ENCODE measurements around the gene USP10.

The USP10 gene

DNA sequence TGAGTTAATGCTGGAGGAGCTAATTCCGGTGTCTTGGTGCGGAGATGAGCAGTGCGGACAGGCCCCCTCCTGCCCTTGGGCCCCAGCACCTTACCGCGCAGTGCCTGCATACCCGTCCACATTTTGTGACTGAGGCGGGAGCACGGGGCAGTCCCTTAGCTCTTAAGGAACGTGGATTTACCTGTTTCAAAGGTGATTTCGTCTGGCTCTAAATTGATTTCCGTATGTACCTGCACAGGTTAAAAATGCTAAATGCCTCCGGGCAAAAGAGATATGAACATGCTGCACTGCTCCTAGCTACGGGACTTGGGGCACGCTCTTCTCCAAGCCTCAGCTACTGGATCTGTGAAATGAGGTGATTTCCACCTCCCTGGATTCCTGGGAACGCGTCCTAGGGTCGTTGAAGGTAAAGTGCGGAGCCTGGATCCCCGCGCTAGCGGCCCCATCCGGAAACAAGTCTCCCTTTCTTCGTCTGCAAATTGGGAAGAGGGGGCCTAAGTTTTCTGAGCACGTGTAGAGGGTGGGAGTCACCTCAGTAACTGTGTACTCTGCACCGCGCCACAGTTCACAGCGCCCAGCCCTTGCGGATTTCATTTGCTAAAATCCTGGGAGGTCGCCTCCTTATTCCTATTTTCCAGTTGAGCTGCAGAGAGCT lies 119.3 kb downstream of the USP10 start:
- Histone ChIP-seq H3K4me1 (ENCODE audit: control insufficient read depth, insufficient read depth, low read length) (peaks cover 12% of the 10 kb centered on the region; the same call in 1 of the 2 replicates), H3K36me3 (ENCODE audit: control insufficient read depth, insufficient read depth, low read length) (no peaks in the 10 kb centered on the region), H3K9me3 (ENCODE audit: control insufficient read depth, insufficient read depth, low read depth, low read length) (no peaks in the 10 kb centered on the region), H3K4me3 (ENCODE audit: low read depth, low read length) (peak overlapping the region; percentile 65), H3K27ac (ENCODE audit: low read depth, low read length) (no peak overlapping the region), H3K9ac (ENCODE audit: low read length) (no peak overlapping the region), H3K27me3 (ENCODE audit: control insufficient read depth, insufficient read depth, low read length) (peaks cover 43% of the 10 kb centered on the region)

DNA sequence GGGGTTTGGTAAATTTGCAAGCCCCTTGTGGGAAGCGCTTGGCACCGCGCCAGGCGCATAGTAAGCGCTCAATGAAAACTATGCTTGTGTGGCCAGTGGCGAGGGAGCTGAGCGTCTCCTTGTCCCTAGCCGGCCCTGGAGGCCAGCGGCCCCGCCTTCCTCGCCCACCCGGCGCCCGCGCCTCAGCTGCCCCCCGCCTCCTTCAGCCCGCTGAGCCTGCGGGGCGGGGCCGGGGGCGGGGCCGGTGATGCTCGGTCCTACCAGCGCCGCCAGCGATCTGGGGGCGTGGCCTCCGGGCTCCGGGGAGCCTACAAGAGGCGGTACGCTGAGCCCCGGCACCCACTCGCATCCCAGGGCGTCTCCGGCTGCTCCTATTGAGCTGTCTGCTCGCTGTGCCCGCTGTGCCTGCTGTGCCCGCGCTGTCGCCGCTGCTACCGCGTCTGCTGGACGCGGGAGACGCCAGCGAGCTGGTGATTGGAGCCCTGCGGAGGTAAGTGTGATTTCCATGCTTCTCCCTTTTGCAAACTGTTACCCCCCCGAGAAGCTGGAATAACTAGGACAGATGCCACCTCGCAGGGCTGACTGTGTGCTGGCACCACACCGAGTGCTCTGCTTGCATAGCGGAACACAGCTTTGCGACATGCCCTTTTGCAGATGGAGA lies 120.0 kb downstream of the USP10 start, which contains the start of gene CRISPLD2:
CRISPLD2 (plus strand) TSS at position 342 of the 661 bp plus-strand sequence. CDS start 18,511 bp downstream, outside the sequence.
- H3K9ac ChIP-seq (ENCODE audit: low read length): no peak within 1 kb of the TSS
- no peak within 1 kb of the TSS for H3K27ac ChIP-seq (ENCODE audit: low read depth, low read length)
- peaks cover 43% of the 10 kb centered on the region for H3K27me3 ChIP-seq (ENCODE audit: control insufficient read depth, insufficient read depth, low read length)
- H3K4me1 ChIP-seq (ENCODE audit: control insufficient read depth, insufficient read depth, low read length): peaks cover 12% of the 10 kb centered on the region; the same call in 1 of the 2 replicates
- H3K36me3 ChIP-seq (ENCODE audit: control insufficient read depth, insufficient read depth, low read length): no peaks in the 10 kb centered on the region
- peak within 1 kb of the TSS; percentile 65 for H3K4me3 ChIP-seq (ENCODE audit: low read depth, low read length)
- H3K9me3 ChIP-seq (ENCODE audit: control insufficient read depth, insufficient read depth, low read depth, low read length): no peaks in the 10 kb centered on the region

DNA sequence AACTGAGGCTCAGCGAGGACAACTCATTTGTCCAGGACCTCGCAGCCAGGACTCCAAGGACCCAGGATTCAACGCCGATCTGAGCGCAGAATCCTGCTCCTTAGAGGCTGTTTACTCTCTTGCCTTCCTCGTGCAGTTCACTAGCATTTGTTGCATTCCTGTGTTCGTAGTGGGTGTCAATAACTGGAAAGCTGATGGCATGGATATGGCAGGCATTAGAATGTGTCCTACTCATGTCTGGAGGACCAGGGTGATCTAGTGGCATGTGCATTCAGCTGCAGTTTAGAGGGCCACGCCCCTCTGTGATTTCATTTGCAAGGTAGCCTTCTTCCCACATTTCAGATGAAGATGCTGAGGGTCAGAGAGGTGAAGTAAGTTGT lies 120.5 kb downstream of the USP10 start:
- H3K9me3 ChIP-seq (ENCODE audit: control insufficient read depth, insufficient read depth, low read depth, low read length): no peaks in the 10 kb centered on the region
- H3K4me1 ChIP-seq (ENCODE audit: control insufficient read depth, insufficient read depth, low read length): peaks cover 12% of the 10 kb centered on the region; the same call in 1 of the 2 replicates
- peak overlapping the region; percentile 65 for H3K4me3 ChIP-seq (ENCODE audit: low read depth, low read length)
- H3K36me3 ChIP-seq (ENCODE audit: control insufficient read depth, insufficient read depth, low read length): no peaks in the 10 kb centered on the region
- H3K9ac ChIP-seq (ENCODE audit: low read length): no peak overlapping the region
- no peak overlapping the region for H3K27ac ChIP-seq (ENCODE audit: low read depth, low read length)
- H3K27me3 ChIP-seq (ENCODE audit: control insufficient read depth, insufficient read depth, low read length): peaks cover 43% of the 10 kb centered on the region

DNA sequence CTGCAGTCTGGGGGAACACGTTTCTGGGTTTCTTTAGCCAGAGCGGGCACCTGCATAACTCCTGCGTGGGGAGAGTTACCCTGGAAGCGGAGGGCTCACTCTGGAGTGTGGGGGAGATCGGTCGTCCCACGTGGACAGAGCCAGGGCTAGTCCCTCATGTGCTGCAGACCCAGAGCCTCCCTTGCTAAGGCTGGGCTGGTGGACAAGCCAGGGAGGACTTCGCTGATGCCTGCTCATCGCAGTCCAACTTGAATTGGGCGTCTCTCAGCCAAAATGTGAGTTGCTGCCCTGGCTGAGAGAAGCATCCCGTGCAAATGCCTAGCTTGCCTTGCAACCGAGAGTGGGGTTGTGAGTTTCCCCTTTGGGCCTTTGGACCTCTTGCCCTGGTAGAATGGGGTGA lies 121.0 kb downstream of the USP10 start:
- Histone ChIP-seq H3K27ac (ENCODE audit: low read depth, low read length) (no peak overlapping the region), H3K9ac (ENCODE audit: low read length) (no peak overlapping the region), H3K9me3 (ENCODE audit: control insufficient read depth, insufficient read depth, low read depth, low read length) (no peaks in the 10 kb centered on the region), H3K4me1 (ENCODE audit: control insufficient read depth, insufficient read depth, low read length) (peaks cover 12% of the 10 kb centered on the region; the same call in 1 of the 2 replicates), H3K36me3 (ENCODE audit: control insufficient read depth, insufficient read depth, low read length) (no peaks in the 10 kb centered on the region), H3K27me3 (ENCODE audit: control insufficient read depth, insufficient read depth, low read length) (peaks cover 43% of the 10 kb centered on the region), H3K4me3 (ENCODE audit: low read depth, low read length) (no peak overlapping the region)

DNA sequence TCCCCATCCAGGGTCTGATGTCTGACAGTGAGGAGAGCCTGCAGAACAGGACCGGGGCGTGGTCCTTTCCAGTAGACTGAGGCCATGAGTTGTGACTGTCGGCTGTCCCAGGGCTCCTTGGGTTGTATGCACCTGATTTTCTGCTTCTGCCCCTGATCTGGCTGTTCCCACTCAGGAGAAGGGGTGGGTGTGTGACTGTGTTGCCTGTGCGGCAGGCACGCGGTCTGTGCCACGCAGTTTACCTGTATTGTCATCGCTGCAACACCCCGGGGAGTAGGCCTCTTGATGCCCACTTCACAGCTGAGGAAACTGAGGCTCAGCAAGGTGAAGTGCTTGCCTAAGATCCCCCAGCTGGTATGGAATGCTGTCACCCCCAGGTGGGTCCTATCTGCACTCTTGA lies 121.4 kb downstream of the USP10 start:
- no peak overlapping the region for H3K9ac ChIP-seq (ENCODE audit: low read length)
- H3K4me1 ChIP-seq (ENCODE audit: control insufficient read depth, insufficient read depth, low read length): peaks cover 12% of the 10 kb centered on the region; the same call in 1 of the 2 replicates
- H3K4me3 ChIP-seq (ENCODE audit: low read depth, low read length): no peak overlapping the region
- H3K27ac ChIP-seq (ENCODE audit: low read depth, low read length): no peak overlapping the region
- no peaks in the 10 kb centered on the region for H3K36me3 ChIP-seq (ENCODE audit: control insufficient read depth, insufficient read depth, low read length)
- peaks cover 43% of the 10 kb centered on the region for H3K27me3 ChIP-seq (ENCODE audit: control insufficient read depth, insufficient read depth, low read length)
- H3K9me3 ChIP-seq (ENCODE audit: control insufficient read depth, insufficient read depth, low read depth, low read length): no peaks in the 10 kb centered on the region

DNA sequence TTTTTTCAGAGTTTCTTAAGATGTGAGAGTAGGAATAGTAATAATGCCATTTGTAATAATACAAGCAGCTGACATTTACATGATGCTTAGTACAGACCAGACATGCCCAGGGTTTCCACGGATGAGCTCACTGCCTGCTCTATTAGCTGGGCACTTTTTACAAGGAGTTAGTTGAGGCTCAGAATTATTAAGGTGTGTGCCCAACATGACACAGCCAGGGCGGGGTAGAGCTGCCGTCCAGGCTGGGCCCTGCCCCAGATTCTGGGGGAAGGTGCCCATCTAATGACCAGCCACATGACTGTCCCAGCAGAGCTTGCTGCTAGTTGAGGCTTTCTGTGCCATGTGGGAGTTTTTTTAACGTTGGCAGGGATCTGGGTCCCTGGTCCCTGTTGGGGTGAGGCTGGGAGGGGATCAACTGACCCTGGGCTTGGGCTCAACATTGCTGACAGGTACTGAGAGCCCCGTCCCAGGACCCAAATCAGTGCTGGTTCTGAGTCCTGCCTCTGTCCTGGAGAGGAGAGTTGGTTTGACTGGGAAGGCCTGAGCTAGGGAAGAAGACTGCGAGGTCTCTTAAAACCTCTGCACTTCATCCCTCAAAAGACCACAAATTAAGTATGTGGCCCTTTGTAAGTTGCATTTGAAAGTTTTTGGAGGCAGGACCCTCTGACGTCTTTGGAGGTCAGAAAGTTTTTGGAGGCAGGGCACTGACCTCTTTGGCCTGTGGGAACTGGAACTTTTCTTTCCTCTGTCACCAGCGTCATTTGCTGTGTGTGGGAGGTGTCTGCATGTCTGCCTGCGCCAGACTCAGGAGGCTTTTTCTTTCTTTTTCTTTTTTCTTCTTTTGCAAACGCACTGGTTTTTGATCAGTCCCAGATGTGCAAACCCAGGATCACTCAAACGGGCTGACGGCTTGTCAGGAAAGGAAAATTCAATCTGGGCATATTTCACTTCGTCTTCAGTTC lies 122.2 kb downstream of the USP10 start:
- Histone ChIP-seq H3K36me3 (ENCODE audit: control insufficient read depth, insufficient read depth, low read length) (no peaks in the 10 kb centered on the region), H3K27ac (ENCODE audit: low read depth, low read length) (no peak overlapping the region), H3K4me3 (ENCODE audit: low read depth, low read length) (no peak overlapping the region), H3K27me3 (ENCODE audit: control insufficient read depth, insufficient read depth, low read length) (peaks cover 43% of the 10 kb centered on the region), H3K9ac (ENCODE audit: low read length) (no peak overlapping the region), H3K9me3 (ENCODE audit: control insufficient read depth, insufficient read depth, low read depth, low read length) (no peaks in the 10 kb centered on the region), H3K4me1 (ENCODE audit: control insufficient read depth, insufficient read depth, low read length) (peaks cover 12% of the 10 kb centered on the region; the same call in 1 of the 2 replicates)

DNA sequence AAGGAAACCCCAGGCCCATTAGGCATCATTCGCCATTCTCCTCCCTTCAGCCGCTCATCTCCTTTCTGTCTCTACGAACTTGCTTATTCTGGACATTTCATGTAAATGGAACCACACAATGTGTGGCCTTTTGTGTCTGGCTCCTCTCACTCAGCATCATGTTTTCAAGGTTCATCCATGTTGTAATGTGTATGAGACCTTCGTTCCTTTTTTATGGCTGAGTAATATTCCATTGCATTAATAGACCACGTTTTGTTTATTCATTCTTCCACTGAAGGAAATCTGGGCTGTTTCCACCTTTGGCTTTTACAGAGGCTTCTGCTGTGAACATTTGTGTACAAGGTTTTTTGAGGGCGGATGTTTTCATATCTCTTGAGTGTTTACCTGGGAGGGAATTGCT lies 123.2 kb downstream of the USP10 start:
- Histone ChIP-seq H3K36me3 (ENCODE audit: control insufficient read depth, insufficient read depth, low read length) (no peaks in the 10 kb centered on the region), H3K4me1 (ENCODE audit: control insufficient read depth, insufficient read depth, low read length) (peaks cover 16% of the 10 kb centered on the region; the same call in 1 of the 2 replicates), H3K9me3 (ENCODE audit: control insufficient read depth, insufficient read depth, low read depth, low read length) (no peaks in the 10 kb centered on the region), H3K27me3 (ENCODE audit: control insufficient read depth, insufficient read depth, low read length) (peaks cover 43% of the 10 kb centered on the region), H3K27ac (ENCODE audit: low read depth, low read length) (no peak overlapping the region), H3K4me3 (ENCODE audit: low read depth, low read length) (no peak overlapping the region), H3K9ac (ENCODE audit: low read length) (no peak overlapping the region)

DNA sequence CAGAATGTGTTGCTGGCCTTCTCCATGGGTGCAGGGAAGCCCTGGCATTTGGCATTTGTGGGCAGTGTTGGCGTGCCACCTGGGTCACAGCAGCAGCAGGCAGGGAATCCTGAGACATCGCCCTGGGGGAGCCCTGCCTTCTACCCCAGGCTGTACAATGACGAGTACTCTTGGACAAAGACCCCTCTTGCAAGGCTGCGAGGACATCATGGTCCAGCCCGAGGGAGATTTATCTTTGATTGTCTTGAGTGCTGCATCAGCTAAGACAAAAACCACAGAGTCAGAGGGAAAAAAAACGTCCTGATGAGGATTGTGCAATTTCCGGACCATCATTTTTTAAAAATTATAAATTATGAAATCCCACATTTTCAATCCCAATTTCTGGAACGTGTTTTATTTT lies 123.7 kb downstream of the USP10 start:
- peaks cover 16% of the 10 kb centered on the region; the same call in 1 of the 2 replicates for H3K4me1 ChIP-seq (ENCODE audit: control insufficient read depth, insufficient read depth, low read length)
- H3K27ac ChIP-seq (ENCODE audit: low read depth, low read length): no peak overlapping the region
- peaks cover 43% of the 10 kb centered on the region for H3K27me3 ChIP-seq (ENCODE audit: control insufficient read depth, insufficient read depth, low read length)
- H3K9me3 ChIP-seq (ENCODE audit: control insufficient read depth, insufficient read depth, low read depth, low read length): no peaks in the 10 kb centered on the region
- no peaks in the 10 kb centered on the region for H3K36me3 ChIP-seq (ENCODE audit: control insufficient read depth, insufficient read depth, low read length)
- no peak overlapping the region for H3K9ac ChIP-seq (ENCODE audit: low read length)
- H3K4me3 ChIP-seq (ENCODE audit: low read depth, low read length): no peak overlapping the region

DNA sequence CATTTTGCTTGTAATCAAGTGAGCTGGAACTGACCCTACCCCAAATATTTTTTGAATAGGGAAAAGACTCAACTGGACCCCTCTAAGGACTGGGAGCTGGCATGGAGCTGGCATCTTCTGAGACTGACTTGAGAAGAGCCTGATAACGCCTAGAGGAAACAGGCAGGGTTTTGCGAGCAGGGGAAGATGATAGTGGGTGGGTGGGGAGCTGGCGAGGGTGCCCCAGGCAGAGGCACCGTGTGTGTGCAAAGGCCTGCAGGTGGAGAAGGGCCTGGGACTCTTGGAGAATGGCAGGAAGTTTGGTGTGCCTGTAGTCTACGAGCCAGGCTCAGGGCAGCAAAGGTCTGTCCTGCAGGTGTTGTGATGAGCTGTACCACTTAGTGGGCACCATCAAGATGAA lies 124.1 kb downstream of the USP10 start:
- H3K36me3 ChIP-seq (ENCODE audit: control insufficient read depth, insufficient read depth, low read length): no peaks in the 10 kb centered on the region
- H3K9me3 ChIP-seq (ENCODE audit: control insufficient read depth, insufficient read depth, low read depth, low read length): no peaks in the 10 kb centered on the region
- no peak overlapping the region for H3K9ac ChIP-seq (ENCODE audit: low read length)
- H3K27ac ChIP-seq (ENCODE audit: low read depth, low read length): no peak overlapping the region
- H3K4me1 ChIP-seq (ENCODE audit: control insufficient read depth, insufficient read depth, low read length): peaks cover 15% of the 10 kb centered on the region; the same call in 1 of the 2 replicates
- H3K27me3 ChIP-seq (ENCODE audit: control insufficient read depth, insufficient read depth, low read length): peaks cover 38% of the 10 kb centered on the region
- H3K4me3 ChIP-seq (ENCODE audit: low read depth, low read length): no peak overlapping the region

DNA sequence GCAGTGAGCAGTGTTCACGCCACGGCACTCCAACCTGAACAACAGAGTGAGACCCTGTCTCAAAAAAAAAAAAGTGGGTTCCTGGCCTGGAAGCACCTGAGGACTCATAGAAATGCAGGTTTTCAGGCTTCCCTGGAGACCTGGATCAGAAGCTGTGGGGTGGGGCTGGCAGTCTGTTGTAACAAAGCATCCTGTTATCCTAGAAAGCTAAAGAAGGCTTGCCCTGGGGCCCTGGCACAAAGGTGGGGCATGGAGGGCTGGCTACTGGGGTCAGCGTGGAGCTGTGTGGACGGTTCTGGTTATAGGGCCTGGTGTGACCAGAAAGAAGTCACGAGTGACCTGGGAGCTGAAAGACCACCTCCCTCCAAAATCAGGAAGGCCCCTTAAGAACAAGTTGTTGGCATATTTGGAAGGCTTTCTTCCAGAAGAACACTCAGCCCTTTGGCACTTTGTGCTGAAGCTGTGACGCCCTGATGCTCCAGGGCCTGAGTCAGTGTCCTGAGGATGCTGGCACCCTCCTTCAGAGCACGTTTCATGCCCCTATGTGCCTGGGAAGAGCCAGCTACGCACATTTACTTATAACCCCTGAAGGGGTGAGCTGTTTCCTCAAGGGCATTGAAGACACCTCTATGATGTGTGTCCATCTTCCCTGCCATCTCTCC lies 126.2 kb downstream of the USP10 start:
- H3K9ac ChIP-seq (ENCODE audit: low read length): no peak overlapping the region
- no peak overlapping the region for H3K27ac ChIP-seq (ENCODE audit: low read depth, low read length)

More for the DNA sequence above, 126.2 kb downstream of the USP10 start:
- peaks cover 4% of the 10 kb centered on the region; the same call in 1 of the 2 replicates for H3K4me1 ChIP-seq (ENCODE audit: control insufficient read depth, insufficient read depth, low read length)
- H3K4me3 ChIP-seq (ENCODE audit: low read depth, low read length): no peak overlapping the region
- no peaks in the 10 kb centered on the region for H3K36me3 ChIP-seq (ENCODE audit: control insufficient read depth, insufficient read depth, low read length)
- H3K27me3 ChIP-seq (ENCODE audit: control insufficient read depth, insufficient read depth, low read length): peaks cover 19% of the 10 kb centered on the region
- H3K9me3 ChIP-seq (ENCODE audit: control insufficient read depth, insufficient read depth, low read depth, low read length): no peaks in the 10 kb centered on the region
